GM21619 (cell line): Measurements from ENCODE around the gene TMEM150A.
"Not testable (repeated sequence)": the region's sequence is repeated elsewhere in the genome, so short reads cannot be mapped to it uniquely, and the experiment has no call there.

ENCODE experiments used
- ATAC-seq: cut with Tn5 transposase; IDR thresholded peaks from one replicate; pipeline ENCODE4 v1.9.1; 2021; ENCODE audit not compliant: unreplicated experiment

TMEM150A gene

GRCh38 chr2:85577386-85578242 lies 24.9 kb downstream of the TMEM150A start, which contains the start of gene VAMP8:
Gene VAMP8, plus strand, starts transcription at chr2:85577586. Its CDS starts 61 bp downstream, at chr2:85577647.
- peak; percentile 69 for ATAC-seq

GRCh38 chr2:85577063-85577385 lies 25.5 kb downstream of the TMEM150A start:
- no peak for ATAC-seq

- no peak for ATAC-seq
Observed at GRCh38 chr2:85575739-85576138, 26.8 kb downstream of the TMEM150A start.

GRCh38 chr2:85566265-85566664 lies 36.2 kb downstream of the TMEM150A start:
- no peak for ATAC-seq

- ATAC-seq = no peak
Observed at GRCh38 chr2:85564144-85564563, 38.3 kb downstream of the TMEM150A start.

DNA sequence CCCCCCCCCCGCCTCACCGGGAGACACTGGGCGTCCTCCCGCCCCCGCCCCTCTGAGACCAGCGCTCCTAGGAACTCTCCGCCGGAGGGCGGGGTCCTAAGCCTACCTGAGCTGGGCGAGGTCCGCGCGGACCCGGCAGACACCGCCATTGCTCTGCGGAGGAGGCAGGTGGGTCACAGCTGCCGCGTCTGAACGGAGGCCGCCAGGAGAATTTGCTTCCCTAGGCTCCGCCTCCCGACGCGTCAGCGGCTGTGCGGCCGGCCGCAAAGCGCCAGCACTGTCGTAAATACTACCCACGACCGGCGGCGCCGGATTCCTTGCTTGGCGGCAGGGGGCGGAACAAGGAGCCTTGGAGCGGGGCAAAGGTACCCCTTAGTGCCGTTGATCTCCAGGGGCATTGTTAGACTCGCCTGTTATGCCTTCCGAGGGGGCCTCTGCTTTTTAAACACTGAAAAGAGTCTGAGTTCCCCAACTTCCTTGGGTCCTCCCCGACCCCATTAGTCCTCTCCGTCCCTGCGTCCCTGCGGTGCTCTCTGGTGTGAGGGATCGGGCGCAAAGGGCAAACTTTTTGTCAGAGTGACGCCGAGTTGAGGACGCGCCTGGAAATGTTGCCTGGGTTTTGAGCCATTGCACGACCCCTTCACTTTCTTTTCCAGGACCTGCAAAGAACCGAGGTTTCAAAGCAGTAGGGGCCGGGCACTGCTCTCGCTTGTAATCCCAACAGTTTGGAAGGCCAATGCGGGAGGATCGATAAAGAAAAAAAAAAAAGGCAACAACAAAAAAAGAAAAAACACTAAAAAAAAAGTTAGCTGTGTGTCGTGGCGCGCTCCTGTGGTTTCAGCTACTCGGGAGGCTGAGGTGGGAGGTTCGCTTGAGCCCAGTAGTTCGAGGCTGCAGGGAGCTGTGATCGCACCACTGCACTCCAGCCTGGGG lies 41.0 kb downstream of the TMEM150A start, which contains the start of gene GGCX:
Gene GGCX, minus strand, starts transcription at position 214 of the 933 bp plus-strand sequence. Its CDS starts 65 bp downstream, at position 149.
- peak; percentile 87 for ATAC-seq

GRCh38 chr2:85560812-85561279 lies 41.7 kb downstream of the TMEM150A start:
- ATAC-seq = peak; percentile 11

- not testable (repeated sequence) for ATAC-seq
Observed at GRCh38 chr2:85560403-85560726, 42.1 kb downstream of the TMEM150A start.

DNA sequence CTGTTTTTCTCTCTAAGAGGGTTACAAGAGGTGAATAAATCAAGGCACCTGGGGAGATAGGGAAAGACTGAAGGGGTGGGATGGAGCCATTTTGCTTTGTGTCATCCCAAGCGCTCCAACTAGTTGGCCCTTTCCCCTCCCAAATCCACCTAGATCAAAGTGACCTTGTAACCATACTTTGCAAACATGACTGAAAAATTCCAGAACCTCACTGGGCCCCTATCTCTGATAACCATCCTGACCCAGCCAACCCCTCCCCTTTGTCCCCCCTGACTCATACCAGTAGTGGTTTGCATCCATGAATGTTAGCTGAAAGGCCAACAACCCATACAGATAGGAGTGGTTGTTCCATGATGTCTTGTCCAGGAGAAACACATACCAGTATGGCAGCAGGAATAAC lies 44.3 kb downstream of the TMEM150A start:
- ATAC-seq = no peak

DNA sequence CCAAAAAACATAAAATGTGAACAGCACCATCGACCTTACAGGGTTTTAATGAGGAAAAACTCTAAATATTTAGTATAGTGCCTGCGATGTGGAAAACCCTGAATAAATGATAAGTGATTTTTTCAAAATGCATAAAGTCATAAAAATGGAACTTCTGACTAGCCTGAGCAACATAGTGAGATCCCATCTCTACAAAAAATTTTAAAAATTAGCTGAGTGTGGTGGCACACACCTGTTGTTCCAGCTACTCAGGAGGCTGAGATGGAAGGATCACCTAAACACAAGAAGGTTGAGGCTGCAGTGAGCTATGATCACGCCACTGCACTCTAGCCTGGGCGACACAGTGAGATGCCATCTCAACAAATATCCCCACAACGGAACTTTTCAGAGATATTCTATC lies 45.4 kb downstream of the TMEM150A start:
- ATAC-seq = no peak

GRCh38 chr2:85554980-85555612 lies 47.4 kb downstream of the TMEM150A start:
- ATAC-seq = no peak

GRCh38 chr2:85553184-85553583 lies 49.3 kb downstream of the TMEM150A start:
- no peak for ATAC-seq

DNA sequence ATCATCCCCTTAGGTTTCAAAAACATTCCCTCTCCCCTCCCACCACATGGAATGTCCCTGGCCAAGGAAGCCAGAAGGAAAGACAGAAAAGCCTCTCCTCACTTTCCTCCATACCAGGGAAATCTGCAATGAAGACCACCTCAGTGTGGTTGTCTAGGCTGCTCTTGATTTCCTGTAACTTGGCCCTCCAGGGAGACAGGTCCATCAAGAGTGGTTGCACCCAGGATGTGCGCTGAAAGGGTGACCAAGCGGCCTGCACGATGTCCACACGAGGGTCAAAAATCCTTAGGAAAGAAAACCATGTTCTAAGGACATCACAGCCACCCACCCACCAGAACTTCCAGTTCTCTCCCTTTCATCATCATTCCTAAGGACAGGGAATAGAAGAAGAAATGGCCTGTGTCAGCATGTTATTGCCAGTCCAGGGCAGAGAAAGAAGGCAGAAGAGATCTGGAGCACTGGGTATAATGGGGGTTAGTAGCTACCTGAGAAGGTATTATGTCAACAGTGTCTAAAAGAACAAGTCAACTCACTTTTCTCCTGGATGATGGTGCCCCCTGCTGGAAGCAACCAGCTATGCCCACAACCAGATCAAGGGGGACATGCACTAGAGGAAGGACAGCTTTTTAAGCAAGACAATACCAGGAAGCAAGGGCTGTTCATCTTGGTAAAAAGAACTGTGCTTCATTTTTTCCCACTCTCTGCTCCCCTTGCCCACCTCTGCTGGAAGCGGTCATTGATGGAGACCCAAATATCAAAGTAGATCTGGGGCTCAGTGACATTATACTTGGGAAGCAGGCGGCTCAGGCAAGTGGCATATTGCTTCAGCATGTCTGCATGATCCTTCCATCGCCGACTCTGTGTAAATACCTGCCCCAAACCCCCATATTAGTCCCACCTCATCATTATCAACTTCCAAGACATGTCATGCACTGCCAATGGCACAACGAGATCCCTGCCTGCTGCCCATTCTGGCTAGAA lies 50.5 kb downstream of the TMEM150A start:
- peak; percentile 76 for ATAC-seq

GRCh38 chr2:85550486-85550885 lies 52.0 kb downstream of the TMEM150A start:
- ATAC-seq = no peak

DNA sequence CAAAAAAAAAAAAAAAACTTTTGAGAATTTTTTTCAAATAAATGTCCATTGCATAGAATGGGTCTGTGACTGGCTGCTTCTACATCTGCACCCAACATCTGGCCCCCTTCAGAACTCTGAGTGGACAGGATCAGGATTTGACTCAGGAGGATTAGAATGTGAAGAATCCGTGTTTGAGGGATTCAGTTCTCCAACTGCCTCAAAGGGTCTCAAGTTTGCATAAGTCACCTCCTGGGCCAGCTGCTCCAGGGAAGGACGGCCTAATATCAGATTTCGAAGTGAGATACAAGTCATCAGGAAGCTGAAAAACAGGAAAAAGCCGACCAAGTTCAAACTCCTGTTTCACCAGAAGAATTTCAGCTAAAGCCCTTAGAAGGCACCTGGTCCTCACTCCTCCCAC lies 52.7 kb downstream of the TMEM150A start:
- no peak for ATAC-seq

GRCh38 chr2:85549095-85549494 lies 53.4 kb downstream of the TMEM150A start:
- ATAC-seq = no peak

DNA sequence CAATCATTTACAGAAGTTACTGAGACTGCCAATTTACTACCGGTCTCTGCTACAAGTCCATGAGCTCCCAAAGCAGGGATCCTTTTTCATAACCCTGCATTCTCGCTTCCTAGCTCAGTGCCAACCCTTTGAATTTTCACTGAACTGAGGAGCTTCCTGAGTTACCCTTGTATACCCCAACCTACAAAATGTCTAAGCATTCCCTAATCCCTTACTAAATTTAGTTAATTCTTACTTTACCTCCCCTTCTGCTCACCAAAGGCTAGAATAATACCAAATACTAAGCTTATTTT lies 53.9 kb downstream of the TMEM150A start:
- no peak for ATAC-seq
